HG03139 (cell line): ENCODE measurements around the gene ETV6.
"Not testable (repeated sequence)": the region's sequence is repeated elsewhere in the genome, so short reads cannot be mapped to it uniquely, and the experiment has no call there.

ENCODE experiments used
- ATAC-seq: cut with Tn5 transposase; IDR thresholded peaks from one replicate; pipeline ENCODE4 v1.9.1; 2021; ENCODE audit not compliant: unreplicated experiment

The ETV6 gene

DNA sequence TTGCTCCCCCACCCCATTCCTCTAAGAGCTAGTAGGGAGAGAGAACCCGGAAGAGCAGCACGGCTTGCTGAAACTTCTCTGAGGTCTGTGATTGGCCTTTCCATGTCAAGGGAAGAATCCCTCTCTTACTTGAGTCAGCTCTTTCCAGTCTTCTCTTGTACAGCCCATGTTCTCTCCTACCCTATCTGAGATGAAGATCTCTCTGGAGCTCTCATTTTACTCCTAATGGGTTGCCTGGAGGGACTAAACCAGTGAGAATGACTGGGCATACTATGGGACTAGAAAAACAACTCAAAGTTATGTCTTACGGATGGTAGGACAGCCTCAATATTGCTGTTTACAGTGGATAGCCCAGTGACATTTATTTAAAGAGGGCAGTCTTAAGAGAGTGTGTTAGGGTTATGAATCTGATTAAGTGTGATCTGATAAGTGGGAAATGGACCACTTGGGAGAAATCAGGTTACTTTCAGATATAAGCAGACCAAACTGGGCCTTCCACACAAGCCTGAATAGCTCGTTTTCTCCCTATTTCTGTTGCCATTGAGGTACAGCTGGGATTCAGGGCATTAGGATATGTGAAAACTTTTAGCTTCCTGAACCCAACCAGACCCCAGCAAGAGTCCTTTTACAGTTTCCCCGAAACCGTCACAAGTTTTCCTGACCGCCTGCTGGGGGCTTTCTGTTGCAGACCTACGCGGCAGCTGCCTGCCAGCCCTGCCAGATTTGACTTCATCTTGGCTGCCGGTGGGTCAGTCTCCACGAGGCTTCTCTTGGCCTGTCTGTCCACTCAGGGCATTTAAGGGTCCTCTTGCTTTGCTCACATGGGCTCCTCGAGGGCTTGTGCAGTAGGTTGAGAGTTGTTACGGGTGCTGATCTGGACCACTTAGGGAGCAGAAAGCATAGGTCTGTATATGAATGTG, 16.9 kb downstream of the ETV6 start:
- ATAC-seq: no peak

DNA sequence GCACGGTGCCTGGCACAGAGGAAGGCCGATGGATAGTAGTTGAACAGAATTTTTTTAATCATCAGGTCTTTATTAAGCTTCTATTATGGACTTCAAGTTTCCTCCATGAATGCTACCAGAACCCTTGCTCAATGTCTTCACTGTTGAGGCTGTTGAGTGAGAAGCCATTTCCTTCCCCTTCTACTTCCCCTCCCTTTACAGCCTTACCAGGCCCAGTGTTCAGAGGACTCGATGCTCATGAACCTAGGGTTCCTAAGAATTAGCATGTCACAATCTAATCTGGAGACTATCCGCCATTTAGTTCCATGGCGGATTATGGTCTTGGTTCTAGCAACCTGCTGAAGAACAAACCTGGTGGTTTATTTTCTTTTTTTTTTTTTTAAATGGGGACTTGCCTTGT, 17.7 kb downstream of the ETV6 start:
- no peak for ATAC-seq

DNA sequence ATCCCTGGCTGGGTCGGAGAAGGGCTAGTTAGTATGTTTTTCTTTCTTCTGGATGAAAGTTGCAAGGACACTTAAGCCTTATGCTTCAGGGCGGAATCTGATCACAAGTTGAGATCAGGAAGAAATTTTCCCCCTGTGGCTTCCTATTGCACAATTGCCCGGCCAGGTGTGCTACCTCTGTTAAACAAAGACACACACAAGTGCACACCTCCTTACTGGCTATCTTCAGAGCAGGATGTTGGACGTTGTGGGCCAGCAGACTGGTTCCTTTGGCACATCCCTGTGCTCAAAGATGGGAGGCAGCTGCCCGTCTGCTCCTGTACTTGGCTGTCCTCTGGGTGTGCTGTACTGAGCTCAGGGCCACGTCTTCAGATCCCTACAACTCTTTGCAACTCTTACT, 19.1 kb downstream of the ETV6 start:
- no peak for ATAC-seq

DNA sequence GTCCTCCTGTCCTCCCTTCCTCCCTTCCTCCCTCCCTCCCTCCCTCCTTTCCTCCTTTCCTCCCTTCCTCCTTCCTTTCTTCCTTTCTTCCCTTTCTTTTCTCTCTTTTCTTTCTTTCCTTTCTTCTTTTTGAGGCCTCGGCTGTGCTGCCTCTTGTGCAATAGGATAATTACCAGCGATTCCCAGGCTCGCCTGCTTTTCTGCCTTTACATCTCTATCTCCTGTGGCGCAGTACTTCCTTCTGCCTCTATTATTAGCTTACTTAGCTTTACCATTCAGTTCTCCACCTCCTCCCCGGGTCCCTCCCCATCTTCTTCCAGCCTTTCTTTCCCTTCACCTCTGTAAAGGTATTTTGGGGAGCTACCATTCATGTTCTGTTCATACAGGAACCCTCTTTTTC, 19.9 kb downstream of the ETV6 start:
- no peak for ATAC-seq

DNA sequence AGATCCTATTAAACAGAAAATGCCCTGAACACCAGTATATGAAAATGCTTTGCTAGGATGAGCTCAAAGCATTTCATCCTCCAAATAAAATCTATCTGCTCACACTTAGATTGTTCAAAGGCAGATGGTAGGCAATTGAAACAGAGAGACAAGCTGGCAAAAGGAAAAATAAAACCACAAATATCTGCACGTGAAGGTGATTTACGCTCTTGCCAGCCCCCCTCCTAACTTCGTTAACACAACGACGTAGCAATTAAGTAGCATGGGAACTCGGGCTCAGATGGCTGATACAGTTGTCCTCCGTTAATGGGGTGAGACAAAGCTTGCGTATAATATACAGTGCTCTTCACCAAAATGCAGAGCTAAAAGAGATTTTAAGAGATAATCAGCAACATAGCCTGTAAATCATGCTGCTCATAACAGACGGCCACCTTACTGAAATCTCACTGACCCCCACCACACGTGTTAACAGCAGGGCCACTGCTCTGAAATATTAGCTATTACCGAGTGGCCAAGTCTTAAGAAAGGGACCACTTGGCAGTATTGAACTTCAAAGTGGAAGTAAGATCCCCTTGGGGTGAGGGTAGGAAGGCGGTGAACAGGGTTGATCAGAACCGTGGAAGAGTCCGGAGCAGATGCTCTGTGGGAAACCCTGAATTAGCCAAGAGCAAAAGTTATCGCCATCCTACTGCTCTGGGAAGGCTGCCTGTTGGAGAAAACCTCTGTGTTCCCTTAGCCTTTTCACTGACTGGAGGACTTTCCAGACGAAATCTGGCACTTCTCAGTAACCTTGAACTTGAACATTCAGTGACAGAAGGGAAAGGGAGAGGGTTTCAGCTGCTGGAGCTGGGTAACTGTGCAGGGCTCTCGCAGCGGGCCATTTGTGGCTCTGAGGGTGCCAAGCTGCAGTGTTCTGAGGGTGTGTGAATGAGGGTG, 23.1 kb downstream of the ETV6 start:
- no peak for ATAC-seq

DNA sequence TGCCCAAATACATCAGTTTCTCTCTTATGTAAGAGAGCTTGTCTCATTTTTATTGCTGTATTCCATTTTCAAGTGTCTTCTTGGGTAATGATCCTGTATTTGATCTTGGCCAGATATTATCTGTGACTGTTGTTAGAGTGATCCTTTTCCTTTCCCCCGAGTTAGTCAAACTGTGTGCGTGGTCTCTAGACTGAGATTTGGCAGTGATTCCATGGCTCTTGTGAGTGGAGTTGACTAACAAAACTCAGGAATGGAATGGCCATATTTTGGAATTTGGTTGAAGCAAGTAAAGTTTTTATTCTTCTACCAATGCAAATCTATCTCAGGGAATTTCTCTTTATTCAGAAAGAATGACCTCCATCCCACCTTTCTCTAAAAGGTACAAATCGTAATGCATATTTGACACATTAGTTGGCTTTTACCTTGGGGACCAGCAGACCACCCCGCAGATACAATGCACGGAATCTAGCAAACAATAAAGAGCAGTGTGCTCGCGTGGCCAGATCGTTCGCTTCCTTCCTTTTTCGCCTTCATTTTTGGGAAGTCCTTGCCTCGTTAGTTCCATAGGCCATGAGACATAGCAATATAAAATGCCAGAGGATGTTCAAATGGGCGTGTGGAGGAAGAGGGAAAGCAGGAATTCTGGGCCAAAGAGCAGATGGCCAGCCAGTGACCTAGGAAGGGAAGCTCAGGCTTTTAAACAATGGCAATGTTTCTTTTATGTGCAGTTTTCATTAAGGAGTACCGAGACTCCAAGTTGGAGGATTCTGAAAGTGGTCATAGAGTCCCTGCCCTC, 24.4 kb downstream of the ETV6 start:
- no peak for ATAC-seq

DNA sequence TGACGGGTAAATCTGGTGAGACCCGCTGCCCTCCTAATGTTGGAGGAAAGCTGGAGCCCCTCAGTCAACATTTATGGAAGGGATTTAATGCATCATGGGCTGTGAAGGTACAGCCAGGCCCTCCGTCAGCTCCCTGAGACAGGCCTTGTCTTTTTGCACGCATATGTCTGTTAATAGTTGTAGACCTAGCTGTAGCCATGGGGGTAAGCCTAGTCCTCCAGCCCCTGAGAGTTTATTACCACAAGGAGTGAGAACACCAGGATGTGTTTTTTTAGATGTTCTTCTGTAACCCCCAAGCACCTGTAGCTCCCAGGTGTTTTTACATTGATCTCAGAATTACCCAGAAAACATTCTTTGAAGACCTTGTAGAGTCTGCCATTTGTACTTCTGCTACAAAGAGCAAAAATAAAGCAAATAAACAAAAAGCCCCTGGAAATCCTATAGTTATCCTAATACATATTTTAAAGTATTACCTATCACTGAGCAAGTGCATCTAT, 25.5 kb downstream of the ETV6 start:
- ATAC-seq: no peak

DNA sequence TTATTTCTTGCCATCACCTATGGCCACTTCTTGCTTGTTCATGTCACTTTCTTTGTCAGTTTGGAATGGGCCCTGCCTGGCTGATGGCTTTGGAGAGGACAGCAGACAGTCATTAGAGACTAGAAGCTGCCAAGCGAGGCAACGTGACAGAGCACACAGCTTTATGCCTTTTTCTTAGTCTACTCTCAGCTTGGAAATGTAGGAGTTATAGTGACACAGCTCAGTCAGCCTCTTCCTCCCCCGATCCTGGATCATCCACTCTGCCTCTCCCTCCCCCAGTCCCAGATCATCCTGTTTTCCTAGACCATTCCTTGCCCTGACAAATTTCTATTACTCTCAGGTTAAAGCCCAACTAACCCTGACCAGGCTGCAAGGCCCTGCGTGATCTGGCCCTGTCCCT, 26.6 kb downstream of the ETV6 start:
- ATAC-seq: no peak

DNA sequence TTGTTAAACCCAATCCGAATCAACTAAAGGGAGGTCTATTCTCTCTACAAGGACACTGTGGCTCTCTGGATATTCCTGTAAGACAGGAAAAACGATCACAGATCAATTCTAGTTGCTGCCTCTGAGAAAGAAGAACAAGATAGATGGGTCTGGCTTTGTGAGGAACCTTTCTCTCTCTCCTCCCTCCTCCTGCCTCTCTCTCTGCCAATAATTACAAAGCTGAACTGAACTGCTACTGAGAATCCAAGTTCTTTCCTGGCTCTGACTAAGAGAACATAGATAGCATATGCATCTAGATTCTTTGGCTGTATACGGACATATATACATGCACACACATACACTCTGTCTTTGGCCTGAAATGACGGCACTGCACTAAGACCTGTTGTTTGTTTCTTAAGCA, 27.6 kb downstream of the ETV6 start:
- no peak for ATAC-seq

DNA sequence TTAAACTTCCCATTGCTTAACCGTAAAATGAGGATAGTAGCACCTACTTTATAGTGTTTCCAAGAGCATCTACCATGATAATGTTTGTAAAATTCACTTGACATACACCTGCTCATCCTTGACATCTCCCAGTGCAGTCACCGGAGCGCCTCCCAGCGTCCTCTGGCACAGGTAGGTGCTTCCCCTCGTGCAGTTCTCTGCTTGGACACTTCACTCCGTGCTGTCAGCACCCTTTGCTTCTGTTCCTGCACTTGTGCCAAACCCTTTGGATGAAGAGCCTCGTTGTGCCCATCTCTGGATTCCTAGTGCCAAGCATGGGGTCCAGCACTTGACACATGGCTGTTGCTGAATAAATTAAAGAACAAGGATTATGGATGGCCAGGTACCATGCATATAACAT, 28.3 kb downstream of the ETV6 start:
- ATAC-seq: no peak

DNA sequence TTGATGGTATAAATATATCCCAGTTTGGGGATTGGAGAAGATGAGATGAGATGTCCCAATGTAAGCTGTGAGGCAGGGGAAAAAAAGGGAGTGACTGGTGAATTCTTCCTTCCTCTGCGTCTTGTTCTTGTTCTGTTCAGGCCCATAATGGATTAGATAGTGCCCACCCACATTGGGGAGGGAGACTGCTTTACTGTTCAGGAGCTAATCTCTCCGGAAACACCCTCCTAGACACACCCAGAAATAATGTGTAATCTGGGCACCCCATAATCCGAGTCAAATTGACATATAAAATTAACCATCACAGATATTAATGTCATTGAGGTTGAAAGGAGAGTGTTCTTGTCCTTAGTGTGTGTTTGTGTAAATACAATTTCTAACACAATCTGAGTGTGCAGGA, 29.3 kb downstream of the ETV6 start:
- no peak for ATAC-seq

DNA sequence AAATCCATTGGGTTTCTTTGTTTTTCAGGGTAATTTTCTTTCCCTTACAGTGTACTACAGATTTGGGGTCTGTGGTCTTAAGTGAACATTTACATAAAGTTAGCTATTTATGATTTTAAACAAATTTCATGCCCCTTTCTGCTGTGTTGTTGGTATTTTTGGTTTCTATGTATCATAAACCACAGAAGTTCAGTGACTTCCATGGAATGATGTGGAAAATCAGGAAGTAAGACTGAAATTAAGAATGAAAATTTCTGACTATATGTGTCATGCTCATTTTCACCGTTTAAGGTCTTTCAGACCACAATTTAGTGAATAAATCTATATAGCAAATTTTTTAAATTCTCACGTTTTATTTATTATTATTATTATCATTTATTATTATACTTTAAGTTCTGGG, 31.7 kb downstream of the ETV6 start:
- ATAC-seq: no peak

DNA sequence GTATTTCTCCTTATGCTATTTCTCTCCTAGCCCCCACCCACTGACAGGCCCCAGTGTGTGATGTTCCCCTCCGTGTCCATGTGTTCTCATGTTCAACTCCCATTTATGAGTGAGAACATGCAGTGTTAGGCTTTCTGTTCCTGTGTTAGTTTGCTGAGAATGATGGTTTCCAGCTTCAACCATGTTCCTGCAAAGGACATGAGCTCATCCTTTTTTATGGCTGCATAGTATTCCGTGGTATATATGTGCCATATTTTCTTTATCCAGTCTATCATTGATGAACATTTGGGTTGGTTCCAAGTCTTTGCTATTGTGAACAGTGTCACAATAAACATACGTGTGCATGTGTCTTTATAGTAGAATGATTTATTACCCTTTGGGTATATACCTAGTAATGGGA, 32.2 kb downstream of the ETV6 start:
- ATAC-seq: not testable (repeated sequence)

DNA sequence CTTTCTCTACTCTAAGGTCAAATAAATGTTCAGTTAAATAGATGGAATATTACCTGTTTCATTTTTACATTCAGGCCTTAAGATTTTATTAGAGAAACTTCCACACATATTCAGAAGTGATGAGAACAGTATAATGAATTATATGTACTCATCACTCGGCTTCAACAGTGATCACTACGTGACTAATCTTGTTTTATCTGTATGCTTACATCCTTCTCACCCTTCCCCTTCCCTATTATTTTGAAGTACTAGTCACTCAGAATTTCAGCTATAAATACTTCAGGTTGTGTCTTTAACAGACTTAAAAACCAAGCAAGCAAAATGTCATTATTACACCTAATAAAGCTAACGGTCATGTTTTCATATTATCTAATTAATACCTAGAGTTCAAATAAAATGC, 34.9 kb downstream of the ETV6 start:
- ATAC-seq: no peak

DNA sequence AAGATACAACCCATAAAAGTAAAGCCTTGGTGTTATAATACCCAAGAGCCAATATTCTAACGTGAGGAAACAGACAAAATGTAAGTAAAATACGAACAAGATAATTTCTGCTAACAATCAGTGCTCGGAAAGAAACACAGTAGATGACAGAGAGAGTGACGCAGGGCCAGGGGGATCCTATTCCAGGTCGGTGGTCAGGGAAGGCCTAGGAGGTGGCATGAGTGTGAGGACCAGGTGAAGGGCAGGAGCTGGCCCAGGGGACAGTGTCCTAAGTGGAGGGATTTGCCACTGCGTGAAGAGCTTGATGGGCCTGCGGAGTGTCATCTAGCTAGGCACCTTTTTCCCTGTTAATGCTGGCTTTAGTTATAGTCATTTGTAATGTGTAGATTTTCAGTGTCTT, 35.3 kb downstream of the ETV6 start:
- ATAC-seq: no peak

DNA sequence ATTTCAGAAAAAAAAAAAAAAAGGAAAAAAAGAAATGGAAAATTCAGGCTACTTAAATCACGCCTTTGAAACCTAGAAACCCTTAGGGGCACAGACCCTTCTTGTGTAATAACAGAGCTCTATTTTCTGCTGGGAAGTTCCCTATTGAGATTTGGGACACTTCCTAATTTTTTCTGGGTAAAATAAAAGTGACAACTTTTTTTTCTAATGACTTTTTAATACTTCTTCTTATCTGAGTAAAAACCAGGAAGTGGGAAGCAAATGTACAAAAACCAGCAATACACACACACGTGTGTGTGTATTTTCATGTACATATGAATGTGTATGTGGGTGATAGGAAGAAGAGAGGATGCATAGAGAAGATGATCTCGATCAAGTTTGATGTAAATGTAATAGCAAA, 35.8 kb downstream of the ETV6 start:
- ATAC-seq: no peak

DNA sequence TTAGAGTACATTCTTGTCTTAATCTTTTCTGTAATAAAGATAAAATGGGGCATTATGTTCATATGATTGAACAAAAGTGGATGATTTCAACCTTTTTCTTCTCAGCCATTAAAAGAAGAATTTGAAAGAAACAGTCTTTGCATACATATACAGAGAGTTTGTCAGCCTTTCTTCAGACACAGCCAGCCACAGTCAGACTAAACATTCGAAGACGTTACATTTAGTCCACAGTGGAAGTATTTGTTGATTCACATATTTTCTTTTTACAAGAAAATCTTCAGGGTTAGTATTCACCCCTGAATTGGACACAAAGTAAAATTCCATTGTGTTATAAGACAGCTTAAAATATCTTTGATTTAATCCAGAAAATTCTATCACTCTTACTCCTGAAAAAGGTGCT, 36.2 kb downstream of the ETV6 start:
- ATAC-seq: no peak

DNA sequence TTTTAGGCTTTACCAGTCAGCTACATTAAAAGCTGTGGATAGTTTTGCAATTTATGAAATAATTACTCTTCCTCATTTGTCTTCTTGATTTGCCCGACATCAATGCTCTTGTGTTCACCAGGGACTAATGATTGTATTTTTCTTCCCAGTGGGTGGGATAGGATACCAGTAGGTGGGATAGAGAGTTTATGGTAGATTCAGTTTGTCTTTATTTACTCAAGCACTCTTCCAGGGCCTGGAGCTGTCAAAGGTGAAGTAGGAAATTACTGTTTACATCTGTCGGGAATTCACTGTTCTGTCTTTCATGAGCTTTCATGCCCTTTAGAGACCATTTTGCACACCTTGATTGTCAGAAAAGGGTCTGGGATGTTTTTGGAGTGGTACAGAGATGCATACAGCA, 36.6 kb downstream of the ETV6 start:
- no peak for ATAC-seq

DNA sequence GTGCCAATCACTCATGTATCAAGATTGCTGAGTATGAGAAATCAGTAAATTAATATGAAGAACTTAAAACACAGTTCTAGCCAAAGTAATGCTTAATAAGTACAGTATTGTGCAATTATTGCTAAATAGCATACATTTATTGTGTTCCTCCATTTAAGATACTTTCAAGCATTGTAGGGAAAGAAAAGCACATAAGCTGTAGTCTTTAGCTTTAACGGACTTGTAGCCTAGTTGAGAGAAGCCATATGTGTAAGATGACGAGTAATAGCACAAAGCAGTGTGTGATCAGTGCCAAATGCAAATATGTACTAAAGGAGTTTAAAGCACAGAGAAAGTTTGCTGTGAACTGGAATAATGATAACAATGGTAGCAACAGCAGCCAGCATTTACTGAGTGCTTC, 38.1 kb downstream of the ETV6 start:
- no peak for ATAC-seq

DNA sequence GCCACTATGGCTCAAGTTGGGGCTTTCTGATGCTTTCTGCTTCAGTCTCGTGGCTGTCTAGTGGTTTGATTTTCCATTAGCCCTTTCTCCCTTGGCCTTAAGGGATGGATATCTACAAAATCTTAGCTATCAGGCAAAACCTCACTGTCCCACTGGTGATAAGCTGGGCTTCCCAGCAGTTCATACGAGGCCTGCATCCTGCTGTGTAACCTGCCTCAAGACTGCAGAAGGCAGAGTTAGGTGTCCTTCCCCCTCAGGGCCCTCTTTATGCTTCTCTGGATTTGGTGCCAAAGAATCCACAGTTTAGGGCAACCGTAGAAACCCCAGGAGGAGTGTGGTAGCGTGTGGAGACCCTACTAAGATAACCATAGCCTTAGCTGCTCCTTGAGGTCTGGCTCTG, 38.9 kb downstream of the ETV6 start:
- no peak for ATAC-seq

DNA sequence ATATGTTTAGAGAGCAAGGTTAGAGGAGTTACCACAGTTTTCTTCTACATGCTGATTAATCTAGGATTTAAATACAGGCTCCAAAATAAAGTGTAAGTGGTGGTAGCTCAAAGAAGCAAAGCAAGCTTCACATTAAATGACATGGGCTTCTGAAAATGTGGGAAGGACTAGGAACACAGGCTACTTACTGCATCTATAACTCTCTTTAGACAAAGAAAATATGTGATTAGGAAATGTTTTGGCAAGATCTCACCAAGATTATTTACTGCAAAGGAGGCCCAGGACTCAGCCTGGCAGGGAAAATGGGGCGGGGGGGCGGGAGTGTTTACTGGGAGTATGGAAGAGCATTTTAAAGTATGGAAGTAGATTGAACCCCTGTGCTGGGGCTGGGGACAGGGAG, 39.4 kb downstream of the ETV6 start:
- no peak for ATAC-seq
